Measurements from ENCODE around the gene ACVR1C. TPM values are rescaled to one million over a fixed set of nuclear protein-coding genes. Genes with fewer than 3 reads are reported as not detected.

The ACVR1C gene
- total RNA-seq, 2 donors from 2014 or later: 0.41 TPM; not detected in 1

GRCh38 chr2:157625296-157625695 lies 3.4 kb downstream of the ACVR1C start:
- no peak overlapping the region for H3K27ac ChIP-seq

GRCh38 chr2:157620956-157621355 lies 7.7 kb downstream of the ACVR1C start:
- DNase-seq (ENCODE audit: low spot score): no peak
- no peak overlapping the region for H3K27ac ChIP-seq
- H3K9me3 ChIP-seq: no peaks in the 10 kb centered on the region
- TF ChIP-seq CTCF (IDR thresholded peaks at IDR 0.05): no peak
- no peaks in the 10 kb centered on the region for H3K36me3 ChIP-seq
- no peaks in the 10 kb centered on the region for H3K4me1 ChIP-seq (ENCODE audit: control insufficient read depth in 1 of 2, low read depth in 2 of 2)
- ATAC-seq (ENCODE audit: insufficient number of reproducible peaks, low FRiP score, low read depth): no peak
- H3K27me3 ChIP-seq (replicated peaks; ENCODE audit: insufficient read depth): no peaks in the 10 kb centered on the region
- H3K4me3 ChIP-seq: no peak overlapping the region

More at GRCh38 chr2:157625296-157625695, 3.4 kb downstream of the ACVR1C start:
- no peaks in the 10 kb centered on the region for H3K9me3 ChIP-seq
- TF ChIP-seq CTCF (IDR thresholded peaks at IDR 0.05): no peak
- H3K36me3 ChIP-seq: no peaks in the 10 kb centered on the region
- no peak overlapping the region for H3K4me3 ChIP-seq
- H3K27me3 ChIP-seq (replicated peaks; ENCODE audit: insufficient read depth): no peaks in the 10 kb centered on the region
- ATAC-seq (ENCODE audit: insufficient number of reproducible peaks, low FRiP score, low read depth): no peak
- no peak for DNase-seq (ENCODE audit: low spot score)
- peaks cover 10 to 11% of the 10 kb centered on the region in 2 donors for H3K4me1 ChIP-seq (ENCODE audit: control insufficient read depth in 1 of 2, low read depth in 2 of 2)

GRCh38 chr2:157611726-157612125 lies 16.9 kb downstream of the ACVR1C start:
- DNase-seq (ENCODE audit: low spot score) (no peak), ATAC-seq (ENCODE audit: insufficient number of reproducible peaks, low FRiP score, low read depth) (no peak)
- no peak overlapping the region for H3K4me3 ChIP-seq
- H3K27me3 ChIP-seq (replicated peaks; ENCODE audit: insufficient read depth): no peaks in the 10 kb centered on the region
- H3K4me1 ChIP-seq (ENCODE audit: control insufficient read depth in 1 of 2, low read depth in 2 of 2): no peaks in the 10 kb centered on the region
- no peaks in the 10 kb centered on the region for H3K9me3 ChIP-seq
- H3K36me3 ChIP-seq: no peaks in the 10 kb centered on the region
- TF ChIP-seq CTCF (IDR thresholded peaks at IDR 0.05): no peak
- H3K27ac ChIP-seq: no peak overlapping the region

- H3K4me1 ChIP-seq (ENCODE audit: control insufficient read depth in 1 of 2, low read depth in 2 of 2): no peaks in the 10 kb centered on the region
- no peak for ATAC-seq (ENCODE audit: insufficient number of reproducible peaks, low FRiP score, low read depth)
Measured at GRCh38 chr2:157611110-157611509, 17.6 kb downstream of the ACVR1C start.

GRCh38 chr2:157606534-157606933 lies 22.1 kb downstream of the ACVR1C start:
- Histone ChIP-seq H3K36me3 (no peaks in the 10 kb centered on the region), H3K4me1 (ENCODE audit: control insufficient read depth in 1 of 2, low read depth in 2 of 2) (no peaks in the 10 kb centered on the region), H3K4me3 (no peak overlapping the region), H3K9me3 (no peaks in the 10 kb centered on the region), H3K27me3 (replicated peaks; ENCODE audit: insufficient read depth) (no peaks in the 10 kb centered on the region), H3K27ac (no peak overlapping the region)
- DNase-seq (ENCODE audit: low spot score): no peak
- no peak for TF ChIP-seq CTCF (IDR thresholded peaks at IDR 0.05)
- ATAC-seq (ENCODE audit: insufficient number of reproducible peaks, low FRiP score, low read depth): no peak

More at GRCh38 chr2:157611110-157611509, 17.6 kb downstream of the ACVR1C start:
- Histone ChIP-seq H3K4me3 (no peak overlapping the region), H3K36me3 (no peaks in the 10 kb centered on the region), H3K27ac (no peak overlapping the region), H3K9me3 (no peaks in the 10 kb centered on the region), H3K27me3 (replicated peaks; ENCODE audit: insufficient read depth) (no peaks in the 10 kb centered on the region)
- DNase-seq (ENCODE audit: low spot score): no peak
- TF ChIP-seq CTCF (IDR thresholded peaks at IDR 0.05): no peak

All from thoracic aorta (tissue), 2 donors.